HG03432 (cell line): ENCODE measurements around the gene ID3.

Experiments used
- ATAC-seq: cut with Tn5 transposase; IDR thresholded peaks from one replicate; pipeline ENCODE4 v1.9.1; 2021; ENCODE audit warnings: mild to moderate bottlenecking, moderate library complexity; ENCODE audit not compliant: unreplicated experiment

The ID3 gene, protein sequence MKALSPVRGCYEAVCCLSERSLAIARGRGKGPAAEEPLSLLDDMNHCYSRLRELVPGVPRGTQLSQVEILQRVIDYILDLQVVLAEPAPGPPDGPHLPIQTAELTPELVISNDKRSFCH

GRCh38 chr1:23559136-23559984 is at the start of gene ID3:
Gene ID3 (minus strand): TSS chr1:23559501. CDS start chr1:23559426, 75 bp downstream.
- peak; percentile 64 for ATAC-seq

GRCh38 chr1:23607944-23608343 is 48.6 kb upstream of the ID3 start:
- no peak for ATAC-seq

DNA sequence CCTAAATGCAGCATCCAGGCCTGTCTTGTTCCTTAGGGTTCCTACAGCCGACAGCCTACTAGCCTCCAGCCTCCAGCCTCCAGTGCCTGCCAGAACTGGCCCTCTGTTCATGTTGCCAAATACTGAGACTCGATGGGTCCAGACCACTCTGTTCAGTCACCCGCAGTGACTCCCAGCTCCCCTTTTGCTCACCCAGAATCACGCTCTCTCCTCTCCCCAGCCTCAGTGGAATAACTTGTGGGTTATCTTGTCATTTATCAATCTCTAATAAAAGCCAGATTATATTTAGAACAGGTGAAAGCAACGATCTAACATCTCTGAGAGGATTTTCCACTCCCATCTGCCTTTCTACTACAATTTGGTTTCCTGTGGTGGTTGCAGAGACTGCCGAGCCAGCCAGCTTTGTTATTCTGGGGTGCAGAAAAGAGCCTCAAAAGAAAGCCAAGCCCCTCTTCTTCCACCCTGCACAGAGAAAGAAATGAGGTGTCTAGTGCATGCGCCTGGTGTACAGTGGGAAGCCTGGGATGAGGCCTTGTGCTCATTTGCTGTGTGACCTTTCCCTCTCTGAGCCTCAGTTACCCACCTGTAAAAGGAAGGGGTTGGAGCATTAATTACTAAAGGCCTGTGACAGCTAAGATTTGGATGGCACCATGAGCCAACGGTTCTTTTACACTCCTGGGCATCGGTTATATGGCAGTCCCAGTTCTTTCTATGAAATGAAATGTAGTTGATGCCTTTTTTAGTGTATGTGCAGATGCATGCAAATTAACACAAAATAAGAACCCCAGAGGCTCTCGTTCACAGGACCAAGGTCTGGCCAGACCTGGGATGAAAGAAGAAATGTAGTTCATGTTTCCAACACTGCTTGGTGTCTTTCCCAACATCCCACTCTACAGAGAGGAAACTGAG is 42.9 kb upstream of the ID3 start:
- no peak for ATAC-seq

DNA sequence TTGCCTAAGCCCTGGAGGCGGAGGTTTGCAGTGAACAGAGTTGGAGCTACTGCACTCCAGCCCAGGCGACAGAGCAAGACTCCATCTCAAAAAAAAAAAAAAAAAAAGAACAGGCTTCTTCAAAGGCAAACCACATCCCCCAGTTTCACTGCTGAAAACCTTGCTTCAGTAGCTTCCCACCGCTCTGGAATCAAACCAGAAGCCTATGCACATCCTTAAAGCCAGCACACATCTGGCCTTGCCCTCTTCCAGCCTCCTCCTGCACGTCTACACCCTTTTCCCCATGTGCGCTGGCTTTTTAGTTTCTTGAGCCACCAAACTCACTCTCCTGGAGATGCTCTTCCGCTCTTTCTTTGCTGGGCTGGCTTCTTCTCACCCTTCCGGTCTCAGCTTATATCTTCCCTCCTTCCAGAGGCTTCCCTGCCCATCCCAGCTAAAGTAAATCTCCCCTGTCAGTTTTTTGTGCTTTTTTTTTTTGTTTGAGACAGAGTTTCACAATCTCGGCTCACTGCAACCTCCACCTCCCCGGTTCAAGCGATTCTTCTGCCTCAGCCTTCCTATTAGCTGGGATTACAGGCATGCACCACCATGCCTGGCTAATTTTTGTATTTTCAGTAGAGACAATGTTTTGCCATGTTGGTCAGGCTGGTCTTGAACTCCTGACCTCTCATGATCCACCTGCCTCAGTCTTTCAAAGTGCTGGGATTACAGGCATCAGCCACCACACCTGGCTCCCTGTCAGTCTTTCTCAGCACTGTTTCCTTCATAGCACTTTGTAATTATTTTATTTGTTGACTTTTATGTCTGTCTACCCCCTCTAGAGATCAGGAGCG is 42.0 kb upstream of the ID3 start:
- no peak for ATAC-seq

DNA sequence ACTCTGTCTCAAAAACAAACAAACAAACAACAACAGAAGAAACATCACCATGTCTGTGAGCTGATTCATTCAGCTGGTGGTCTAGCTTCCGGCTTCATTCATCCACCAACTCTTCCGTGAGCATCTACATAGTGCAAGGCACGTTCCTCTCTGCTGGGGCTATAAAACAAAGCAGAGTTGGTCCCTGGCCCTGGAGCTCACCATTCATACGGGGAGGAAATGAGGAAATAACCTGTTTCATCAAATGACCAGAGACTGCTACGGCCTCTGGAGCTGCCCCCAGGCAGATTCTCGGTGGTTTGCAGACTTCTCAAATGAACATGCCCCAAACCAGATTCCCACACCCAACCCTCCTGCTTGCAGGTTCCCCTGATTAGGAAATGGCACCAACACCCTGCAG is 41.0 kb upstream of the ID3 start:
- ATAC-seq, result no peak

GRCh38 chr1:23599125-23599524 is 39.8 kb upstream of the ID3 start:
- ATAC-seq, result no peak

GRCh38 chr1:23598424-23598823 is 39.1 kb upstream of the ID3 start:
- no peak for ATAC-seq

DNA sequence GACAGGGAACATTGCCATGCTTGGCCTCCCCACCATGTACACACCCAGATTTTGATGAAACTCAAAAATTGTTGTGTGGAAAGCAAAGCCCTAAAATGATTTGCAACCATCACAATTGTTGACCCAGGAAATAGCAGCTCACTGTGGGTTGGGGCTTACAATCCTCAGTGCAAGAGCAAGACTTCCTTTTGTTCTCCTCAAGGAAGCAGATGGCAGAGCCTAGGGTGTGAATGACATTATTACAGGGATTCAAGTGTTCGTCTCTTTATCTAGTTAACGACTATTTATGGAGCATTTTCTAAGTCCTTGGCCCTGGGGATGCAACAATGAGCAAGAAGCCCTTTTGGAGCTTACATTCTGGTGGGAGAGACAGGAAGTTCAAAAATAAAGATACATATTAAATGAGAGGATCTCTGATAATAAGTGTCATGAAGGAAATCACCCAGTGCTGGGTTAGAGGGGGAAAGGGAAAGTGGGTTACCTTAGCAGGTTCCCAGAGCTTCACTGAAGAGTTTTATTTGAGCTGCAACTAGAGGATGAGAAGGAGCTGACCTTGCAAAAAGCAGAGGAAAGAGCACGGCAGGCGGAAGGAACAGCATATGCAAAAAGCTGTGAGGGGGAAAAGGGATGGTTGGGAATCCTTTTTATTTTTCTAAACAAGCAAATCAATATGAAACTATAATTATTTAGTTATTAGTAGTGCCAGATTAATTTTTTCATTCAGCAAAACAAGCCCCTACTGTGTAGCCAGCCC is 38.5 kb upstream of the ID3 start:
- ATAC-seq, result no peak

DNA sequence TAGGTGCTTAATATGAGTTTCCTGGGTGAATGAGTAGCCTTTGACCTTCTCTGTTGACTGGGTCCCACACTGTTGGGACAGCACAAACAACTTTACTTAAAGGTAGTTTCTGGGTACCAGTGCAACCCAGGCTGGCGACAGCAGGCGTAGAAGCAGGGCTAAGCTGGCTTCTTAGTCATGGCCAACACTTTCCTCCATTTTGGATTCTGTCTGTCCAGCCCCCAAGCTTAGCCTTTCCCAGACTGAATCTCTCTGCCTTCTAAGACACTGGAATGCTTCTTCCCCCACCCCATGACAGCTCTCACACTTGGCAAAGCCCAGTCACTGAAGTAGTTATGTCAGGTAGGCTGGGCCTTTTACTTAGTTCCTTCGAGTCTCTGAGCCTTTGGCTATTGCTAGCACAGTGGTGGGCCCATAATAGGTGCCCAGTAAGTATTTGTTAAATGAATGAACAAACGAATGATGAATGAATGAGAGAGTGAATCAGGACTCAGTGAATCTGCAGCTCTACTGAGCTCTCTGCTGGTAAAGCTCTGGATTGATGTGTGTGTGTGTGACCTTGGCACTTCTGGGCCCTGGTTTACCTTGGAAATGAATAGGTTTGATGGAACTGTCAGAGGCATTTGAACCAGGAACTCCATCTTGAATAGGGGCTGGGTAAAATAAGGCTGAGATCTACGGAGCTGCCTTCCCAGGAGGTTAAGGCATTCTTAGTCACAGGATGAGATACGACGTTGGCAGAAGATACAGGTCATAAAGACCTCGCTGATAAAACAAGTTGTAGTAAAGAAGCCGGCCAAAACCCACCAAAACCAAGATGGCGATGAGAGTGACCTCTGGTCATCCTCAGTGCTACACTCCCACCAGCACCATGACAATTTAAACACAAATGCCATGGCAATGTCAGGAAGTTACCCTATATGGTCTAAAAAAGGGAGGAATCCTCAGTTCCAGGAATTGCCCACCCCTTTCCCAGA is 37.4 kb upstream of the ID3 start:
- ATAC-seq, result no peak

DNA sequence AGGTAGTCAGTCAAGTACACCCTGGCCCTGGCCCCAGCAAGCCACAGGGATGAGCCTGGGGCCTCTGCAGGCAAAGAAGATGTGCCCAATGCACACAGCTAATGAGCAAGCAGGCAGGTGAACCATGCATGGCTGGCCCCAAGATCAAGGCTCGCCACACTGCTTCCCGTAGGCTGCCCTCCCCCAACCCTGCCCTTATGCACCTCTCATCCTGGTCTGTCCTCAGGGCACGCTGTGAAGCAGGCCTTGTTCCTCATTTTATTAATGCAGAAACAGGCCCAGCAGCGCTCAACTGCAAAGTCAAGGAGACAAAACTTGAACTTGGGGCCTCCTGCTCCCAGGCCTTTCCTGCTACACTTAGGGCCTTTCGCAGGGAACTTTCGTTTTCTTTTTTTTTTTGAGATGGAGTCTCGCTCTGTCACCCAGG is 35.6 kb upstream of the ID3 start:
- ATAC-seq, result no peak

DNA sequence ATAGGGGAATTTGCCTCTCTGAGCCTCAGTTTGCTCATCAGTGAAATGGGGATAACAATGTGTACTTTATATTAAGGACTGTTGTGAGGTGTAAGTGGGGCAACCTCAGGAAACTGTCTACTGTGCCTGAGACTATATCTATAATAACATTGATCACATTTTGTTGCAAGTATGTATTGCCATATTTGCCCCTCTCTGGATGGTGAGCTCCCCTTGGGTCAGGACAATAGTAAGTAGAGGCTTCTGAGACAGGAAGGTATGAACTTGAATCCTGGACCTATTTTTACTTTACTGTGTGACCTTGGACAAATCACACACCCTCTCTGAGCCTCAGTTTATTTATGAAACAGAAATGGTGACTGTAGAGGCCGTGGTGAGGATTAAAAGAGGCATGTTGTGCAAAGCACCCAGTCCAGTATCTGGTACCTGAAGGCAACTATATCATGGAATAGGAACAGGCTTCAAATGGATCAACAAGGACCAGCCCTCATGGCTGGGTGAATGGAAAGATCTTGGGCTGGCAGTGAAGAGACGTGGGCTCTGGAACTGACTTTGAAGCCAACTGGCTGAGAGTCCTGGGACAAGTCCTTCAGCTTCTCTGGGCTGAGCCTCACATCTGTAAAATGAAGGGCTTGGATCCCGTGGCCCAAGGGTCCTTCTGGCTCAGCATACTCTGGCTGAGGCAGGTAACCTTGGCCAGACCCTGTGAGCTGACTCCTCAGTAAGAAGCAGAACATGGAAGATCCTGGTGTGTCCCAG is 35.0 kb upstream of the ID3 start:
- no peak for ATAC-seq

DNA sequence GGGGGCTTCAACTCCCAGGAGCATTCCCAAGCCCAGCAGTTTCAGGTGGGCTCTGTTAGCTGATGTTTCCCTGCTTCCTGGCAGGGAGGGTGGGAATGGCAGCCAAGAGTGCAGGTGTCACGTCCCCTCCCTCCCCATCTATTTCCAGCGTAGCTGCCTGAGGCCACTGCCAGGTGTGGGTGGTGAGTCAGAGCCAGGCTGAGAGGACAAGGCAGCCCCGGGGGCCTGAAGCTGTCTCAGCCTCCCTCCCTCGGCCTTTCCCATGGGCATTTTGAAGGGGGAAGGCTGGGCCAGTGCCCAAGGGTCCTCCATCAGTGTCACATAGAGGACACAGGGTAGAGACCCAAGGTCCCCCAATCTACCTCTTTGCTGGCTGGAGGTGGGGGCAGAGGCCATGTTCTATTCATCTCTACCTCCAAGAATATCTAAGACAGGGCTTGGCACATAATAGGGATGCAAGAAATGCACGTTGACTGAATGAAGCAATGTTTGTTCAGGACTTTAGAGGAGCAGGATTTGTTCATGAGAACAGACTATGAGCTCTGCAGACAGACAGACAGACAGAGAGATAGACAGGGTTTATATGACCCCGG is 34.4 kb upstream of the ID3 start:
- ATAC-seq, result no peak

DNA sequence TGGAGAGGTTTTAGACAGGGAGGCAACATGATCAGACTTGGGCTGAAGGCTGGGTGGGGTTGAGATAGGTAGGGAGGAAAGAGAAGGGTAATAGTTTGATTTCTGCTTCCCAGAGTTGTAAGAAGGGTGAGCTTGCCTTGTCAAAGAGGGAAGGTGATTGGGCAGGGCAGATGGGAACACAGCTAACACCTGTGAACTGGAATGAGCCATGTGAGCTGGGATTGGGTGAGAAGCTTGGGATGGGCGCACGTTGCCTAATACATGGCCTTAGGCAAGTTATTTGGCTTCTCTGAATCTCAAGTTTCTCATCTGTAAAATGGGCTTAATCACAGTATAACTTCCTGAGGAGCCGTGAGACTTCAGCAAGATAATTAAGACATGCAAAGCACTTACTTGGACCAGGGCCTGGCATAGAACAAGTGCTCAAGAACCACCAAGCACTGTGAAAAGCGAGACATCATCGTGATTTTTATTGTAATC is 33.8 kb upstream of the ID3 start:
- ATAC-seq, result no peak

GRCh38 chr1:23592209-23592892 is 33.0 kb upstream of the ID3 start:
- ATAC-seq, result no peak

GRCh38 chr1:23591460-23592208 is 32.3 kb upstream of the ID3 start:
- ATAC-seq, result peak; percentile 52

- ATAC-seq, result no peak
Measured at GRCh38 chr1:23590058-23590783, 30.9 kb upstream of the ID3 start.
